Measurements from ENCODE around the gene GRP. TPM values are rescaled to one million over a fixed set of nuclear protein-coding genes. Genes with fewer than 3 reads are reported as not detected.

The GRP gene
- not detected in 2 replicates for total RNA-seq (2014; rRNA removed; shearing (Covaris generic))

DNA sequence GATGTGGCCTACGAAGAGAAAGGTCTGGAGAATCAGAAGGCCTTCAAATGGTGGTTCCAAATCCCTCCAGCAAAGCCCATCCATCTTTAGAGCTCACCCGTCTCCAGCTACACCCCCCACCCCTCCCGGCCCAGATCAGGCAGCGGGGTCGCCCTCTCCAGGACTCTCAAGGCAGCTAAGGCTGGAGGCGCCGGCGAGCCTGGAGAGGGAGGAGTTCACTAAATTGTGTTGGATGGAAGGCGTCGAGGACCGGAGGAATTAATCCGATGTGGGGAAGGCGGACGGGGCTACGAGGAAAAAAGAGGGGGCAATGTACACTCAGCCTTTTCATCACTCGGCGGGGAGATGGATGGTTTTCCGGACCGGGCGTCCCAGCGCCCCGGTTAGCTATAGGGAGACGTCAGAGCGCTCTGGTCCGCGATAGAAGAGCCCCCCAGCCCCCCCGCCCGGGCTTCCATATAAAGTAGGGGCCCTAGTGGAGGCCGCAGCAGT is at the start of gene GRP:
TSS of gene GRP (plus strand) at position 487 of the 492 bp plus-strand sequence. CDS start 108 bp downstream, outside the sequence.
- no peak for DNase-seq (ENCODE audit: low read depth)

DNA sequence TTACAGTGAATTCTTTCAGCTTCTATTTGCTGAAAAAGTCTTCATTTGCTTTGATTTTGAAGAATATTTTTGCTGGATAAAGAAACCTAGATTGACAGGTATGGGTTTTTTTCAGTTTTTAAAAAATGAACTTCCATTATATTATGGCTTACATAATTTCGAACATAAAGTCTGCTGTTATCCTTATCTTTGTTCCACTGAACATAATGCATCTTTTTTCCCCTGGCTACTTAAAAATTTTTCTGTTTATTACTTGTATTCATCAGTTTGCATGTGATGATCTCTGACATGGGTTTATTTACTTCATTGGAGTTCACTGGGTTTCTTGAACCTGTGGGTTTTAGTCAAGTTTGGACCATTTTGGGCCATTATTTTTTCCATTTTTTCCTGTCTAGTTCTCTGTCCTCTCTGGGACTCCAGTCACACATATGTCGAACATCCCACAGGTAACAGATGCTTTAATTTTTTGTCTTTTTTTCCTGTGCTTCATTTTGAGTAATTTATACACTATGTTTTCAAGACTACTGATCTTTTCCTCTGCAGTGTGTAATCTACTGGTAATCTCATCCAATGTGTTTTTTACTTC is 47.2 kb upstream of the GRP start:
- no peak for DNase-seq (ENCODE audit: low read depth)

- no peak for DNase-seq (ENCODE audit: low read depth)
Observed at GRCh38 chr18:59177485-59177884, 42.5 kb upstream of the GRP start.

DNA sequence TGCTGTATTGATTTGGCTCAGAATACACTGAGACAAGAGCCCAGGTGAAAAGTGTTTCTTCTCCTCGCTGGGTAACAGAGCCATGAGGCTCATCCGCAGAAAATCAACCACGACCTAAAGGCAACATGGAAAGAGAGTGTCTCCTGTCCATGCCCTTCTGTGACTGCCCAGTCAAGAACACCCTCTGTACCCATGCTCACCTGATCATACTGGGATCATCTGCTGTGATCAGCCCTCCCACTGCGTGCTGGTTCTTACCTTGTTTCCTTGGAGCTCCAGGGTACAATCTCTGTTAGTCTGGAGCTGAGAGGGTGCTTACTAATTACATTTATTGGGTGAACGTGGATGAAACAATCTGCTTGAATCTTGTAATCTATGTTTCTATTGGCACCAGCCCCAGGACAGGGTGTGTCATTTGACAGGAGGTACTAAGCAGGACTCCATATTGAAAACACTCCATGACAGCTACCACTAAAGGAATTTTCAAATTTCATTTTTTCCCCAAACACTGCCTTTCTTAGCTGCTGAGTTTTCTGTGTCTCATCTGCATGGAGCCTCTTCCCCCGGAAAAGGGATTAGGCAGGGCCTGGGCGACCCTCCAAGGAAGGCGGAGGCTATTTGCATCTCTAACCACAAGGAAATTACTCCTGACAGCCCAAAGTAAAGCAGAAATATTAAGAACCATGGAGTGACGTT is 39.7 kb upstream of the GRP start:
- DNase-seq (ENCODE audit: low read depth), result peak; percentile 2

- DNase-seq (ENCODE audit: low read depth), result no peak
Observed at GRCh38 chr18:59182673-59183072, 37.3 kb upstream of the GRP start.

DNA sequence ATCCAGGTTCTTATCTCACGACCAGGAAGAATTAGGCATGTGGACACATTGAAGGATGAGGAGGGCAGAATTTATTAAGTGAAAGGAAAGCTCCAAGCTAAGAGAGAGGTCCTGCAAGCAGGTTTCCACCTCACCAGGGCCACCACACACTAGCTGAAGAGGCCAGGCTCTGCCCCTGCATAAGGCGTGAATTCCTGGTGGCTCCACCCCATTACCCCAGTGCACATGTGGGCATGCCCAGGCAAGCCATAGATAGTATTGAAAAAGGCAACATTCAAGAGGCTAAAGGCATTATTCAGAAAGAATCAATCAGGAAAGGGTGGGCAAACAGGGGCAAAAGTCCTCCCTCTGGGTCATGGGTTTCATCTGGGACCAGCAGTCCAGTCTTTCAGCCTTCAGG is 30.9 kb upstream of the GRP start:
- DNase-seq (ENCODE audit: low read depth), result no peak

DNA sequence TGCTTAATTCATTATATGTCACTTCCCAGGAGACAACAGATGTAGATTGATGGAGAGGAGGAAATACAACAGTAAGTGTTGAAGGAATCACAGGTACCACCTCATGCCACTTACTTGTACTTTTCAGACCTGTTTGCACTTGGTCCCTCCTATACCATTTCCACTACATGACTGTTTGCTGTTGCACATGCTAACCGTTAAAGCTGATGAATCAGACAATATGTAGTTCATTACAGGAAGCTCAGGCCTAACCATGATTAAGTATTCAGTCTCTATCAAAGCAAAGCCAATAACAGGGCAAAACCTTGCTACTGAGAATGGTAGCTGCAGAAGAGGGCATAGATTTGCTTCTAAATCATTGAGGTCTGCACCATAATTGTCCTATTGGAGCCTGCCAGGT is 30.2 kb upstream of the GRP start:
- DNase-seq (ENCODE audit: low read depth), result no peak

DNA sequence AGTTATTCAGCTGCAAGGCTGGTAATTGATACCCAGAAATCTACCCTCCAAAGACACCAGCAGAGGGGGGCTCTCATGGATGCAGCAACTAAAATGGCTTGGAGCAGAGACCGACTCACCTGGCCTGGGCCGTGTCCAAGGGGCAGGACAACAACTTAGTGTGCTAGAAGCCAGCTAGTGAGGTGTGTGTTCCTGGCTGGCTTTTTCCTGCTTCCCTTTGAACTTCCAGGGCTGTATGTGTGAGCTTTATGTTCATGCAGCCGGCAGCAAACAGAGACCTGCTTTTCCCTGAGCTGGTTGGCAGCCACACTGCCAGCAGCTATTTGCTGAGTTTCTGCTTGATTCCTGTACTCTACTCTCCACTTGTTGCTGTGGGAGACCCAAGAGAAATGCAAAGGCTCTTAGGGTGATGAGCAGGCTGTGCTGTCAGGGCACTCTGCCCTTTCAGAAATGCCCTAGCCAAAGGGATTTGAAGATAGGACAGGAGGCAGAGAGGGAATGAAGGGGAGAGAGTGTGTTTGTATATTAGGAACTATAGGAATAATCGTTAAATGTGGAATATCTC is 23.7 kb upstream of the GRP start:
- no peak for DNase-seq (ENCODE audit: low read depth)

GRCh38 chr18:59197636-59198035 is 22.3 kb upstream of the GRP start:
- DNase-seq (ENCODE audit: low read depth), result no peak

GRCh38 chr18:59198215-59198614 is 21.7 kb upstream of the GRP start:
- DNase-seq (ENCODE audit: low read depth), result no peak

GRCh38 chr18:59200787-59201186 is 19.2 kb upstream of the GRP start:
- DNase-seq (ENCODE audit: low read depth), result peak; percentile 8

DNA sequence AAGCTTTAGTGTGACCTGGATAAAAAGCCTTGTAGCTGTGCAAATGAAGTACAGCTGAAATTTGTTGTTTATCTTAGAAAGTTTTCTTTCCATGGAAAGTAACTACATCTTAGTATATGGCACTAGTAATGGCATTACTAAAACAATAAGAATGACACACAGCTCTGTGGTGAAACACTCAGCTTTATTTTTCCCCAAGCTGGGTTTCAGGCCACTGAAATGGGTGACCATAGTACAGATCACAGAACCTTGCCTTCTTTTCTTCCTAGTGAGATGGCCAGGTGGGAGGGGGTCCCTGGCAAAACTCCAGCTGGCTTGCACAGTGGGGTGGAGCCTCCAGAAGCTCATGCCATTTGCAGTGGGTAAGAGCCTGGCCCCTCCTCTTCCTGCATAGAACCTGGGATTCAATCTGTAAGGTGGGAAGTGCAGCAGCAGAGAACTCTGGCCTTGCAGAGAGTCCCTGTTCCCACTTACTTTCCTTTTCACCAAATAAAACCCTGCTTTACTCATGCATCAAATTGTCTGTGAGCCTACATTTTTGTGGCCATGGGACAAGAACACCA is 17.6 kb upstream of the GRP start:
- no peak for DNase-seq (ENCODE audit: low read depth)

- no peak for DNase-seq (ENCODE audit: low read depth)
Observed at GRCh38 chr18:59207506-59207905, 12.5 kb upstream of the GRP start.

- peak; percentile 9 for DNase-seq (ENCODE audit: low read depth)
Observed at GRCh38 chr18:59208602-59209125, 11.3 kb upstream of the GRP start.

- DNase-seq (ENCODE audit: low read depth), result no peak
Observed at GRCh38 chr18:59210299-59210698, 9.7 kb upstream of the GRP start.

DNA sequence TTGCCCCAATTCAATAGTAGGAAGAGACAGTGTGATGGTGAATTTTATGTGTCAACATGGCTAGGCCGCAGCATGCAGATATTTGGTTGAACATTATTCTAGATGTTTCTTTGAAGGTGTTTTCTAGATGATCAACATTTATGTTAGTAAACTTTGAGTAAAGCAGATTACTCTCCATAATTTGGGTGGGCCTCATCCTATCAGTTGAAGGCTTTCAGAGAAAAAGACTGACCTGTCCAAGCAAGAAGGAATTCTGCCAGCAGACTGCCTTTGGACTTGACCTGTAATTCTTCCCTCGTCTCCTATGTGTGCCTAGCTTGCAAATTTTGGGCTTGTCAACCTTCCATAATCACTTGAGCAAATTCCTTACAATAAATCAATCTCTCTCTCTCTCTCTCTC is 8.3 kb upstream of the GRP start:
- no peak for DNase-seq (ENCODE audit: low read depth)

- DNase-seq (ENCODE audit: low read depth), result no peak
Observed at GRCh38 chr18:59218018-59218417, 1.9 kb upstream of the GRP start.

GRCh38 chr18:59220164-59220783 is 316 bp downstream of the GRP start:
- no peak for DNase-seq (ENCODE audit: low read depth)

DNA sequence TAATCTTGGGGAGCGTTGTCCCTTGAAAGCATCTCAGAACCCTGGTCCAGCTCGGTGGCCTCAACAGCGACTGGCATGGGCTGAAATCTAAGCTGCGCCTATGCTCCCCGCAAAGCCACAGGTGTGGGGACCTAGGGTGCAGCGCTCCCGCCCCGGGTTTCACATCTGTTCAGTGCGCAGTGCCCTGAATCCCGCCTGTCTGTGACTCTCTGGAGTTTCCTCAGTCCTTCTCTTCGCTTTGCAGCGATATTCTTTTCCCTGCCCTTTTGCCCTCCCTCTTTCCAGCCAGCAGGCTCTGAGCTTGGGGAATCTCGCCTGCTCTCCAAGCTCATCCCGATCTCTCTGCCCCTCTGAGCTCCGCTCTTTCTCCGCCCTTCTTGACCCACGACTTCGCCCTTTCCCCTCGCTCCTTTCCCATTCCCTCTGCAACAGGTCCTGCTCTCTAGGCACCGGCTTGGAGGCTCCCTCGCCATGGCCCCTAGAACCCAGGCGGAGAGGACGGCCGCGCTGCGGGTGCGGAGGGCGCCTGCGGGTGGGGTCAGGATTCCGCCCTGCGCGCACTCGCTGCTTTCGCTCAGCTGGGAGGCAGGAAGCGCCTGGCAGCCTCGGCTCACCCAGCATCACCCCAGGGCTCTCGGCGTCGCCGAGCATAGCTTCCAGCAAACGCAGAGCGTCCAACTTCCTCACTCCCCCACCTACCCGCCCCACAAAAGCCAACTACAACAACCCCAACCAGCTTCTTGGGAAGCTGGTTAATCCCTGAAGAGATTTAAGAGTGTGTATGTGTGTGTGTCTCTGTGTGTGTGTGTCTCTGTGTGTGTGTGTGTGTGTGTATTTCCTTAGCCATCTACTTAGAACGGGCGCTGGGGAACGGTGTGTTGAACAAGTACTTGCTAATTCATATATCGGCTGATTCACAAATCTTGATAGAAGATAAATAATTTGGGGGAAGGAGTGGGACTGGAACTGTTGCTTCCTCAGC is 1.1 kb downstream of the GRP start:
- no peak for DNase-seq (ENCODE audit: low read depth)

- DNase-seq (ENCODE audit: low read depth), result no peak
Observed at GRCh38 chr18:59222341-59222740, 2.4 kb downstream of the GRP start.

DNA sequence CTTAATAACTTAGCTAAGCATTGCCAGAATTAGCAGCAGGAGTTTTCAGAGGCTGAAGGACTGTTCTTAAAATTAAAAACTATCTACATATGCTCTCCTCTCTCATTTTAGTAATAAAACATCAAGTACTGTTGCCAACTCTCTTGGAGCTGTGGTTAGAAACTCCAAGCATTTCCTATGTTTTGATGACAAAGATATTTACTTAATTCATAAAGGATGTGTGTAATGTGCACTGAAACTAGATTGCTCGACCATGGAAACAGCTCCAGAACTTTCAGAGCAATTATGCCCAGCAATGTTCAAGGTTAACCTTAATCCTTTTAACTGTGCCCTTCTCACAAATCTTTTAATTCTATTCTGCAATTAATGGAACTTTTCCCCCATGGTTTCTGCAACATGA is 8.4 kb downstream of the GRP start:
- no peak for DNase-seq (ENCODE audit: low read depth)
